Measurements from ENCODE around the gene TBC1D22A.

DNA sequence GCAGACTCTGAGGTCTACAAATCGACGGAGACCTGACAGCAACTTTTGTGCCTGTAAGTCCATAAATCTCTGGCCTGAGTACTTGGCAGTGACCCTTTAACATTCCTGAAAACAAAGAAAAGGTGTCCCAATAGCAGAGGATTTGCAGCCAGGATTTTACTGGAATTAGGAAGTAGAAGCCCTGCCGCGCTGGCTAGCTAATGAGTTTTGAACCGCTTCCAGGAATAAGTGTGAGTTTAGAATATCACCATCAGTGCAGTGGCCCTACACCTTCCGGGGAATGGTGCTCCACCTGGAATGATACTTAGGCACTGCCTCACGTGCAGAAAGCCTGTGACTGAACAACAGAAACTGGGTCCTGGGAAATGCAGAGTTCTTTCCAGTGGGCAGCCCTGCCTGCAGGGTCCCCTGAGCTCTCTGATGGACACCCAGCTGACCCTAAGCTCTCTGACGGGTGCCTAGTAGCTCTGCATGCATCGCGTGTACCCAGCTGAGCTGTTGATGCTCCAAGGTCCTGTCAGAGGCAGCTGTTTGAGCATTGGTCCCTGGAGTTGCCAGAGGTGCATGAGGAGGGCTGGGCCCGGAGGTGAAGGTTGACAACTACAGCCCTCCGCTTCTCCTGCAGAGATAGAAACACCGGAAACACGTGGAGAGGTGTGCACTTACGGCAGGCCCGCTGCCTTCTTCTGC is 380.9 kb downstream of the TBC1D22A start:
- TF ChIP-seq, protein P1, sequence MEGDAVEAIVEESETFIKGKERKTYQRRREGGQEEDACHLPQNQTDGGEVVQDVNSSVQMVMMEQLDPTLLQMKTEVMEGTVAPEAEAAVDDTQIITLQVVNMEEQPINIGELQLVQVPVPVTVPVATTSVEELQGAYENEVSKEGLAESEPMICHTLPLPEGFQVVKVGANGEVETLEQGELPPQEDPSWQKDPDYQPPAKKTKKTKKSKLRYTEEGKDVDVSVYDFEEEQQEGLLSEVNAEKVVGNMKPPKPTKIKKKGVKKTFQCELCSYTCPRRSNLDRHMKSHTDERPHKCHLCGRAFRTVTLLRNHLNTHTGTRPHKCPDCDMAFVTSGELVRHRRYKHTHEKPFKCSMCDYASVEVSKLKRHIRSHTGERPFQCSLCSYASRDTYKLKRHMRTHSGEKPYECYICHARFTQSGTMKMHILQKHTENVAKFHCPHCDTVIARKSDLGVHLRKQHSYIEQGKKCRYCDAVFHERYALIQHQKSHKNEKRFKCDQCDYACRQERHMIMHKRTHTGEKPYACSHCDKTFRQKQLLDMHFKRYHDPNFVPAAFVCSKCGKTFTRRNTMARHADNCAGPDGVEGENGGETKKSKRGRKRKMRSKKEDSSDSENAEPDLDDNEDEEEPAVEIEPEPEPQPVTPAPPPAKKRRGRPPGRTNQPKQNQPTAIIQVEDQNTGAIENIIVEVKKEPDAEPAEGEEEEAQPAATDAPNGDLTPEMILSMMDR (IDR thresholded peaks at IDR 0.05) = no peak
- TF ChIP-seq POLR2A (IDR thresholded peaks at IDR 0.05) = no peak
